Astrocyte (in vitro differentiated cells and primary cell): ENCODE data around the gene TMEM95. TPM values are rescaled to one million over a fixed set of nuclear protein-coding genes. Genes with fewer than 3 reads are reported as not detected.

Source experiments
- DNase-seq: peaks from one replicate; pipeline ENCODE4 v3.0.0-alpha.2; 2010; ENCODE audit warnings: low read depth
- FAIRE-seq: peaks from 2 replicates; lab custom pipeline; 2011; peaks lifted over from hg19 to GRCh38; lab: Jason Lieb, UNC
- H2AFZ ChIP-seq: 2 replicates; pipeline ENCODE4 v1.6.0; 2012; ENCODE audit warnings: low read depth, low read length, inconsistent platforms
- H3K27ac ChIP-seq: 2 replicates; pipeline ENCODE4 v1.5.1; 2011; ENCODE audit warnings: low read depth, low read length, inconsistent platforms
- H3K27me3 ChIP-seq: 2 replicates; pipeline ENCODE4 v1.6.0; 2011; ENCODE audit warnings: low read length, inconsistent platforms; ENCODE audit not compliant: insufficient read depth
- H3K36me3 ChIP-seq: 2 replicates; pipeline ENCODE4 v1.5.1; 2011; ENCODE audit warnings: low read length, inconsistent platforms; ENCODE audit not compliant: insufficient read depth
- H3K4me1 ChIP-seq: 2 replicates; pipeline ENCODE4 v1.5.1; 2011; ENCODE audit warnings: low read length, inconsistent platforms; ENCODE audit not compliant: insufficient read depth
- H3K4me2 ChIP-seq: 2 replicates; pipeline ENCODE4 v1.6.0; 2012; ENCODE audit warnings: low read length, inconsistent platforms
- H3K4me3 ChIP-seq: 2 replicates; pipeline ENCODE4 v1.5.1; 2011; ENCODE audit warnings: low read depth, mild to moderate bottlenecking, low read length, inconsistent platforms; ENCODE audit not compliant: insufficient read depth
- H3K79me2 ChIP-seq: 2 replicates; pipeline ENCODE4 v1.6.0; 2012; ENCODE audit warnings: mild to moderate bottlenecking, low read length, inconsistent platforms; ENCODE audit not compliant: insufficient read depth
- H3K9ac ChIP-seq: 2 replicates; pipeline ENCODE4 v1.6.0; 2012; ENCODE audit warnings: mild to moderate bottlenecking, low read length, inconsistent platforms
- H3K9me3 ChIP-seq: 2 replicates; pipeline ENCODE4 v1.5.1; 2012; ENCODE audit warnings: low read depth, mild to moderate bottlenecking, low read length, inconsistent platforms; ENCODE audit not compliant: insufficient read depth
- H4K20me1 ChIP-seq: 2 replicates; pipeline ENCODE4 v1.6.0; 2012; ENCODE audit warnings: low read length, inconsistent platforms; ENCODE audit not compliant: insufficient read depth
- H3K27ac Mint-ChIP-seq: one replicate; pipeline ENCODE4 v1.8.0; 2021; ENCODE audit warnings: mild to moderate bottlenecking, mixed read lengths; ENCODE audit not compliant: unreplicated experiment
- H3K27me3 Mint-ChIP-seq: one replicate; pipeline ENCODE4 v1.8.0; 2021; ENCODE audit warnings: low read depth, mixed read lengths; ENCODE audit not compliant: unreplicated experiment
- H3K36me3 Mint-ChIP-seq: one replicate; pipeline ENCODE4 v1.8.0; 2021; ENCODE audit warnings: low read depth, mixed read lengths; ENCODE audit not compliant: unreplicated experiment
- H3K4me1 Mint-ChIP-seq: one replicate; pipeline ENCODE4 v1.8.0; 2021; ENCODE audit warnings: low read depth, mixed read lengths; ENCODE audit not compliant: unreplicated experiment
- H3K4me3 Mint-ChIP-seq: one replicate; pipeline ENCODE4 v1.8.0; 2021; ENCODE audit warnings: mild to moderate bottlenecking, moderate library complexity, mixed read lengths; ENCODE audit not compliant: unreplicated experiment
- H3K9me3 Mint-ChIP-seq: one replicate; pipeline ENCODE4 v1.8.0; 2021; ENCODE audit warnings: mild to moderate bottlenecking, mixed read lengths; ENCODE audit not compliant: unreplicated experiment
- CTCF ChIP-seq: IDR thresholded peaks from 2 replicates; pipeline ENCODE4 v1.5.1; 2011; ENCODE audit warnings: low read depth, mild to moderate bottlenecking, inconsistent platforms, low read length, moderate library complexity; ENCODE audit not compliant: insufficient read depth
- EZH2 ChIP-seq: IDR thresholded peaks from 2 replicates; pipeline ENCODE4 v1.6.1; 2012; ENCODE audit warnings: mild to moderate bottlenecking, low read length, inconsistent platforms; ENCODE audit not compliant: insufficient read depth
- total RNA-seq: library from RNA; stranded (reverse); gene quantifications from 2 replicates; pipeline ENCODE4 v1.2.1, GENCODE V29; 2021

TMEM95 gene
- total RNA-seq, 1 donor from 2014 or later: 0.30 TPM

GRCh38 chr17:7347630-7348477 lies 7.1 kb upstream of the TMEM95 start:
- Histone ChIP-seq H3K27ac (no peak overlapping the region), H3K27me3 (no peaks in the 10 kb centered on the region), H3K4me1 (peaks cover 13% of the 10 kb centered on the region), H3K9me3 (no peaks in the 10 kb centered on the region), H4K20me1 (peaks cover 4% of the 10 kb centered on the region), H2AFZ (no peak overlapping the region), H3K79me2 (peaks cover 15% of the 10 kb centered on the region), H3K4me3 (no peak overlapping the region), H3K36me3 (no peaks in the 10 kb centered on the region), H3K9ac (no peak overlapping the region), H3K4me2 (no peak overlapping the region)
- Mint-ChIP-seq H3K27me3 (no peaks in the 10 kb centered on the region), H3K4me1 (peaks cover 7% of the 10 kb centered on the region), H3K9me3 (no peaks in the 10 kb centered on the region), H3K36me3 (no peaks in the 10 kb centered on the region), H3K4me3 (peak overlapping the region; percentile 29), H3K27ac (peak overlapping the region; percentile 12)
- DNase-seq (no peak), FAIRE-seq (no peak)
- no peak for TF ChIP-seq EZH2
- TF ChIP-seq CTCF: no peak

- H3K27ac ChIP-seq: no peak overlapping the region
- H3K4me1 Mint-ChIP-seq: peaks cover 13% of the 10 kb centered on the region
- H3K9me3 Mint-ChIP-seq: no peaks in the 10 kb centered on the region
- DNase-seq (no peak), FAIRE-seq (no peak)
- peaks cover 23% of the 10 kb centered on the region for H3K79me2 ChIP-seq
- H3K27me3 ChIP-seq: no peaks in the 10 kb centered on the region
- no peaks in the 10 kb centered on the region for H3K9me3 ChIP-seq
- peak overlapping the region; percentile 79 for H3K4me3 Mint-ChIP-seq
- H3K36me3 Mint-ChIP-seq: no peaks in the 10 kb centered on the region
- H2AFZ ChIP-seq: no peak overlapping the region
- H4K20me1 ChIP-seq: peaks cover 8% of the 10 kb centered on the region
- no peak overlapping the region for H3K4me3 ChIP-seq
- no peaks in the 10 kb centered on the region for H3K36me3 ChIP-seq
- H3K27me3 Mint-ChIP-seq: no peaks in the 10 kb centered on the region
- no peak for TF ChIP-seq EZH2
- TF ChIP-seq CTCF: no peak
- no peak overlapping the region for H3K9ac ChIP-seq
- peak overlapping the region; percentile 96 for H3K27ac Mint-ChIP-seq
- peaks cover 20% of the 10 kb centered on the region for H3K4me1 ChIP-seq
- H3K4me2 ChIP-seq: no peak overlapping the region
Observed at GRCh38 chr17:7348478-7349242, 6.3 kb upstream of the TMEM95 start.
